ENCODE results near the gene LCMT1.

GRCh38 chr16:25212636-25213035, 101.1 kb downstream of the LCMT1 start:
- TF ChIP-seq, protein P1, sequence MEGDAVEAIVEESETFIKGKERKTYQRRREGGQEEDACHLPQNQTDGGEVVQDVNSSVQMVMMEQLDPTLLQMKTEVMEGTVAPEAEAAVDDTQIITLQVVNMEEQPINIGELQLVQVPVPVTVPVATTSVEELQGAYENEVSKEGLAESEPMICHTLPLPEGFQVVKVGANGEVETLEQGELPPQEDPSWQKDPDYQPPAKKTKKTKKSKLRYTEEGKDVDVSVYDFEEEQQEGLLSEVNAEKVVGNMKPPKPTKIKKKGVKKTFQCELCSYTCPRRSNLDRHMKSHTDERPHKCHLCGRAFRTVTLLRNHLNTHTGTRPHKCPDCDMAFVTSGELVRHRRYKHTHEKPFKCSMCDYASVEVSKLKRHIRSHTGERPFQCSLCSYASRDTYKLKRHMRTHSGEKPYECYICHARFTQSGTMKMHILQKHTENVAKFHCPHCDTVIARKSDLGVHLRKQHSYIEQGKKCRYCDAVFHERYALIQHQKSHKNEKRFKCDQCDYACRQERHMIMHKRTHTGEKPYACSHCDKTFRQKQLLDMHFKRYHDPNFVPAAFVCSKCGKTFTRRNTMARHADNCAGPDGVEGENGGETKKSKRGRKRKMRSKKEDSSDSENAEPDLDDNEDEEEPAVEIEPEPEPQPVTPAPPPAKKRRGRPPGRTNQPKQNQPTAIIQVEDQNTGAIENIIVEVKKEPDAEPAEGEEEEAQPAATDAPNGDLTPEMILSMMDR (IDR thresholded peaks at IDR 0.05) = no peak
- TF ChIP-seq, protein P2, sequence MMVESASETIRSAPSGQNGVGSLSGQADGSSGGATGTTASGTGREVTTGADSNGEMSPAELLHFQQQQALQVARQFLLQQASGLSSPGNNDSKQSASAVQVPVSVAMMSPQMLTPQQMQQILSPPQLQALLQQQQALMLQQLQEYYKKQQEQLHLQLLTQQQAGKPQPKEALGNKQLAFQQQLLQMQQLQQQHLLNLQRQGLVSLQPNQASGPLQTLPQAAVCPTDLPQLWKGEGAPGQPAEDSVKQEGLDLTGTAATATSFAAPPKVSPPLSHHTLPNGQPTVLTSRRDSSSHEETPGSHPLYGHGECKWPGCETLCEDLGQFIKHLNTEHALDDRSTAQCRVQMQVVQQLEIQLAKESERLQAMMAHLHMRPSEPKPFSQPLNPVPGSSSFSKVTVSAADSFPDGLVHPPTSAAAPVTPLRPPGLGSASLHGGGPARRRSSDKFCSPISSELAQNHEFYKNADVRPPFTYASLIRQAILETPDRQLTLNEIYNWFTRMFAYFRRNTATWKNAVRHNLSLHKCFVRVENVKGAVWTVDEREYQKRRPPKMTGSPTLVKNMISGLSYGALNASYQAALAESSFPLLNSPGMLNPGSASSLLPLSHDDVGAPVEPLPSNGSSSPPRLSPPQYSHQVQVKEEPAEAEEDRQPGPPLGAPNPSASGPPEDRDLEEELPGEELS (CRISPR knock-in tag; IDR thresholded peaks at IDR 0.05) = no peak
- TF ChIP-seq NR2C2 (CRISPR knock-in tag; IDR thresholded peaks at IDR 0.05) = no peak
- TF ChIP-seq, protein P3, sequence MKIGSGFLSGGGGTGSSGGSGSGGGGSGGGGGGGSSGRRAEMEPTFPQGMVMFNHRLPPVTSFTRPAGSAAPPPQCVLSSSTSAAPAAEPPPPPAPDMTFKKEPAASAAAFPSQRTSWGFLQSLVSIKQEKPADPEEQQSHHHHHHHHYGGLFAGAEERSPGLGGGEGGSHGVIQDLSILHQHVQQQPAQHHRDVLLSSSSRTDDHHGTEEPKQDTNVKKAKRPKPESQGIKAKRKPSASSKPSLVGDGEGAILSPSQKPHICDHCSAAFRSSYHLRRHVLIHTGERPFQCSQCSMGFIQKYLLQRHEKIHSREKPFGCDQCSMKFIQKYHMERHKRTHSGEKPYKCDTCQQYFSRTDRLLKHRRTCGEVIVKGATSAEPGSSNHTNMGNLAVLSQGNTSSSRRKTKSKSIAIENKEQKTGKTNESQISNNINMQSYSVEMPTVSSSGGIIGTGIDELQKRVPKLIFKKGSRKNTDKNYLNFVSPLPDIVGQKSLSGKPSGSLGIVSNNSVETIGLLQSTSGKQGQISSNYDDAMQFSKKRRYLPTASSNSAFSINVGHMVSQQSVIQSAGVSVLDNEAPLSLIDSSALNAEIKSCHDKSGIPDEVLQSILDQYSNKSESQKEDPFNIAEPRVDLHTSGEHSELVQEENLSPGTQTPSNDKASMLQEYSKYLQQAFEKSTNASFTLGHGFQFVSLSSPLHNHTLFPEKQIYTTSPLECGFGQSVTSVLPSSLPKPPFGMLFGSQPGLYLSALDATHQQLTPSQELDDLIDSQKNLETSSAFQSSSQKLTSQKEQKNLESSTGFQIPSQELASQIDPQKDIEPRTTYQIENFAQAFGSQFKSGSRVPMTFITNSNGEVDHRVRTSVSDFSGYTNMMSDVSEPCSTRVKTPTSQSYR (CRISPR knock-in tag; IDR thresholded peaks at IDR 0.05) = no peak
- TF ChIP-seq, protein P4, sequence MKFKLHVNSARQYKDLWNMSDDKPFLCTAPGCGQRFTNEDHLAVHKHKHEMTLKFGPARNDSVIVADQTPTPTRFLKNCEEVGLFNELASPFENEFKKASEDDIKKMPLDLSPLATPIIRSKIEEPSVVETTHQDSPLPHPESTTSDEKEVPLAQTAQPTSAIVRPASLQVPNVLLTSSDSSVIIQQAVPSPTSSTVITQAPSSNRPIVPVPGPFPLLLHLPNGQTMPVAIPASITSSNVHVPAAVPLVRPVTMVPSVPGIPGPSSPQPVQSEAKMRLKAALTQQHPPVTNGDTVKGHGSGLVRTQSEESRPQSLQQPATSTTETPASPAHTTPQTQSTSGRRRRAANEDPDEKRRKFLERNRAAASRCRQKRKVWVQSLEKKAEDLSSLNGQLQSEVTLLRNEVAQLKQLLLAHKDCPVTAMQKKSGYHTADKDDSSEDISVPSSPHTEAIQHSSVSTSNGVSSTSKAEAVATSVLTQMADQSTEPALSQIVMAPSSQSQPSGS (CRISPR knock-in tag; IDR thresholded peaks at IDR 0.05; ENCODE audit: borderline replicate concordance, low read depth) = no peak
- TF ChIP-seq E2F4 (CRISPR knock-in tag; IDR thresholded peaks at IDR 0.05; ENCODE audit: borderline replicate concordance, low read depth) = no peak
- TF ChIP-seq, protein P5, sequence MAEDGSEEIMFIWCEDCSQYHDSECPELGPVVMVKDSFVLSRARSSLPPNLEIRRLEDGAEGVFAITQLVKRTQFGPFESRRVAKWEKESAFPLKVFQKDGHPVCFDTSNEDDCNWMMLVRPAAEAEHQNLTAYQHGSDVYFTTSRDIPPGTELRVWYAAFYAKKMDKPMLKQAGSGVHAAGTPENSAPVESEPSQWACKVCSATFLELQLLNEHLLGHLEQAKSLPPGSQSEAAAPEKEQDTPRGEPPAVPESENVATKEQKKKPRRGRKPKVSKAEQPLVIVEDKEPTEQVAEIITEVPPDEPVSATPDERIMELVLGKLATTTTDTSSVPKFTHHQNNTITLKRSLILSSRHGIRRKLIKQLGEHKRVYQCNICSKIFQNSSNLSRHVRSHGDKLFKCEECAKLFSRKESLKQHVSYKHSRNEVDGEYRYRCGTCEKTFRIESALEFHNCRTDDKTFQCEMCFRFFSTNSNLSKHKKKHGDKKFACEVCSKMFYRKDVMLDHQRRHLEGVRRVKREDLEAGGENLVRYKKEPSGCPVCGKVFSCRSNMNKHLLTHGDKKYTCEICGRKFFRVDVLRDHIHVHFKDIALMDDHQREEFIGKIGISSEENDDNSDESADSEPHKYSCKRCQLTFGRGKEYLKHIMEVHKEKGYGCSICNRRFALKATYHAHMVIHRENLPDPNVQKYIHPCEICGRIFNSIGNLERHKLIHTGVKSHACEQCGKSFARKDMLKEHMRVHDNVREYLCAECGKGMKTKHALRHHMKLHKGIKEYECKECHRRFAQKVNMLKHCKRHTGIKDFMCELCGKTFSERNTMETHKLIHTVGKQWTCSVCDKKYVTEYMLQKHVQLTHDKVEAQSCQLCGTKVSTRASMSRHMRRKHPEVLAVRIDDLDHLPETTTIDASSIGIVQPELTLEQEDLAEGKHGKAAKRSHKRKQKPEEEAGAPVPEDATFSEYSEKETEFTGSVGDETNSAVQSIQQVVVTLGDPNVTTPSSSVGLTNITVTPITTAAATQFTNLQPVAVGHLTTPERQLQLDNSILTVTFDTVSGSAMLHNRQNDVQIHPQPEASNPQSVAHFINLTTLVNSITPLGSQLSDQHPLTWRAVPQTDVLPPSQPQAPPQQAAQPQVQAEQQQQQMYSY (CRISPR knock-in tag; IDR thresholded peaks at IDR 0.05) = no peak
- TF ChIP-seq, protein P6, sequence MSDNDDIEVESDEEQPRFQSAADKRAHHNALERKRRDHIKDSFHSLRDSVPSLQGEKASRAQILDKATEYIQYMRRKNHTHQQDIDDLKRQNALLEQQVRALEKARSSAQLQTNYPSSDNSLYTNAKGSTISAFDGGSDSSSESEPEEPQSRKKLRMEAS (CRISPR knock-in tag; IDR thresholded peaks at IDR 0.05) = no peak
- no peak for TF ChIP-seq TEAD4 (CRISPR knock-in tag; IDR thresholded peaks at IDR 0.05)
- TF ChIP-seq, protein P7, sequence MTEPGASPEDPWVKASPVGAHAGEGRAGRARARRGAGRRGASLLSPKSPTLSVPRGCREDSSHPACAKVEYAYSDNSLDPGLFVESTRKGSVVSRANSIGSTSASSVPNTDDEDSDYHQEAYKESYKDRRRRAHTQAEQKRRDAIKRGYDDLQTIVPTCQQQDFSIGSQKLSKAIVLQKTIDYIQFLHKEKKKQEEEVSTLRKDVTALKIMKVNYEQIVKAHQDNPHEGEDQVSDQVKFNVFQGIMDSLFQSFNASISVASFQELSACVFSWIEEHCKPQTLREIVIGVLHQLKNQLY (CRISPR knock-in tag; IDR thresholded peaks at IDR 0.05) = no peak
- TF ChIP-seq ZNF232 (CRISPR knock-in tag; IDR thresholded peaks at IDR 0.05) = no peak
